Transverse colon (tissue), 4 donors: Measurements from ENCODE around the gene WWOX. TPM values are rescaled to one million over a fixed set of nuclear protein-coding genes. Genes with fewer than 3 reads are reported as not detected.

ENCODE experiments used
- DNase-seq: peaks from one replicate; pipeline ENCODE4 v3.0.0-alpha.2; 2019
- H3K27ac ChIP-seq, 4 donors: fragments of 200-600 bp; sonication (generic); 2 replicates each; pipeline ENCODE4 v1.5.1; 2016 to 2018; ENCODE audit warnings: inconsistent platforms in 4 of 4
- H3K27me3 ChIP-seq: fragments of 200-600 bp; sonication (generic); 2 replicates; pipeline ENCODE4 v1.5.1; 2017; ENCODE audit warnings: inconsistent platforms
- H3K36me3 ChIP-seq, 4 donors: fragments of 200-600 bp; sonication (generic); 2 replicates each; pipeline ENCODE4 v1.5.1; 2017 to 2019; ENCODE audit warnings: inconsistent platforms in 4 of 4
- H3K4me1 ChIP-seq, 4 donors: fragments of 200-600 bp; sonication (generic); 2 replicates each; pipeline ENCODE4 v1.5.1; 2017 to 2020; ENCODE audit warnings: inconsistent platforms in 4 of 4
- H3K4me3 ChIP-seq, 4 donors: fragments of 200-600 bp; sonication (generic); 1 replicate in 1 of 4; 2 replicates in 3 of 4; pipeline versions ENCODE4 v1.5.1 to v1.6.1; 2017 to 2019; ENCODE audit warnings: inconsistent platforms in 4 of 4
- H3K9me3 ChIP-seq, 2 donors: fragments of 200-600 bp; sonication (generic); 2 replicates each; pipeline ENCODE4 v1.5.1; 2017 to 2019; ENCODE audit warnings: inconsistent platforms in 2 of 2
- CTCF ChIP-seq, 5 experiments: fragments of 200-600 bp in 3 of 5; fragments of 450-650 bp in 2 of 5; sonication (generic) in 3 of 5; IDR thresholded peaks; 1 replicate in 2 of 5; 2 replicates in 3 of 5; pipeline ENCODE4 v1.5.1; 2016 to 2017; ENCODE audit warnings: antibody characterized with exemption in 5 of 5, inconsistent platforms in 3 of 5, mild to moderate bottlenecking in 2 of 5, moderate library complexity in 1 of 5
- EP300 ChIP-seq: sonication (generic); formaldehyde crosslinking; IDR thresholded peaks from one replicate; pipeline ENCODE4 v1.6.1; 2017; ENCODE audit warnings: antibody characterized with exemption, low read depth
- POLR2A ChIP-seq: fragments of 450-650 bp; IDR thresholded peaks from one replicate; pipeline ENCODE4 v1.6.1; 2016; ENCODE audit warnings: antibody characterized with exemption, mild to moderate bottlenecking, moderate library complexity
- POLR2AphosphoS5 ChIP-seq, 3 donors: sonication (generic); formaldehyde crosslinking; IDR thresholded peaks; one replicate each; pipeline ENCODE4 v1.6.1; 2016; ENCODE audit warnings: antibody characterized with exemption in 3 of 3
- WGBS, 2 donors: methylation state at CpG; one replicate each; pipeline ENCODE4 v1.1.5; 2018; ENCODE audit warnings: low coverage in 1 of 2; 5-methylcytosine and 5-hydroxymethylcytosine counted together
- in situ Hi-C, 4 donors: fragments of 200-750 bp; cut with MboI; loops; one replicate each; pipeline versions ENCODE4 v1.15.0 to v1.15.1; 2017; ENCODE audit warnings: low sequenced_read_pairs in 3 of 4, low pct_ligation_motif_present in 1 of 4, low pct_unique_long_range_greater_than_20kb in 1 of 4
- intact Hi-C: fragments of 100-400 bp; cut with DNase I; formaldehyde crosslinking; loops from one replicate; pipeline ENCODE4 v1.15.1; 2023; ENCODE audit warnings: low total_unique reads
- total RNA-seq, 4 donors: library from RNA; depleted of rRNA; stranded (reverse); fragments of >200 nt; gene quantifications; one replicate each; pipeline ENCODE4 v1.1.0, GENCODE V29; 2016

The WWOX gene
- total RNA-seq, 4 donors from 2014 or later: 11.2 to 53.8 (median 24.8) TPM

GRCh38 chr16:78161023-78161729 is 61.7 kb downstream of the WWOX start:
- Histone ChIP-seq H3K27ac (no peak overlapping the region), H3K9me3 (no peaks in the 10 kb centered on the region), H3K4me3 (no peak overlapping the region), H3K36me3 (no peaks in the 10 kb centered on the region), H3K27me3 (no peaks in the 10 kb centered on the region), H3K4me1 (no peaks in the 10 kb centered on the region)
- TF ChIP-seq POLR2AphosphoS5 (IDR thresholded peaks at IDR 0.05): no peak
- TF ChIP-seq EP300: no peak
- no peak for TF ChIP-seq POLR2A
- TF ChIP-seq CTCF (IDR thresholded peaks at IDR 0.05): no peak
- DNase-seq: no peak
- intact Hi-C loops (no loop called here), in situ Hi-C loops (no loop called here)
- 94 to 100% methylated on average over 5 of the region's 5 CpGs for WGBS, 2 donors

- no peaks in the 10 kb centered on the region for H3K9me3 ChIP-seq
- no peak overlapping the region for H3K27ac ChIP-seq
- H3K4me3 ChIP-seq: no peak overlapping the region
- in situ Hi-C loops: no loop called here
- H3K36me3 ChIP-seq: no peaks in the 10 kb centered on the region
- no peaks in the 10 kb centered on the region for H3K27me3 ChIP-seq
- DNase-seq: no peak
- no peaks in the 10 kb centered on the region for H3K4me1 ChIP-seq
- intact Hi-C loops: no loop called here
- WGBS, 2 donors: 84 to 94% methylated on average over 8 to 12 of the region's 12 CpGs
- no peak for TF ChIP-seq CTCF (IDR thresholded peaks at IDR 0.05)
Measured at GRCh38 chr16:78163772-78164670, 64.6 kb downstream of the WWOX start.

GRCh38 chr16:78170494-78170933 is 71.1 kb downstream of the WWOX start:
- 70 to 72% methylated on average over 2 of the region's 2 CpGs for WGBS, 2 donors
- intact Hi-C loops: no loop called here
- Histone ChIP-seq H3K27ac (no peak overlapping the region), H3K36me3 (no peaks in the 10 kb centered on the region), H3K9me3 (no peaks in the 10 kb centered on the region), H3K4me3 (no peak overlapping the region), H3K27me3 (no peaks in the 10 kb centered on the region), H3K4me1 (peaks cover 0 to 3% (median 0%) of the 10 kb centered on the region in 4 donors)
- TF ChIP-seq CTCF (IDR thresholded peaks at IDR 0.05): no peak
- no peak for TF ChIP-seq EP300
- no peak for TF ChIP-seq POLR2A
- no peak for TF ChIP-seq POLR2AphosphoS5 (IDR thresholded peaks at IDR 0.05)
- in situ Hi-C loops: no loop called here
- DNase-seq: no peak

- TF ChIP-seq POLR2A (no peak), POLR2AphosphoS5 (IDR thresholded peaks at IDR 0.05) (no peak), CTCF (IDR thresholded peaks at IDR 0.05) (no peak), EP300 (no peak)
Measured at GRCh38 chr16:78175287-78175686, 75.8 kb downstream of the WWOX start.

More at GRCh38 chr16:78175287-78175686, 75.8 kb downstream of the WWOX start:
- in situ Hi-C loops: no loop called here
- H3K27me3 ChIP-seq: no peaks in the 10 kb centered on the region
- 89% methylated on average over 3 of the region's 3 CpGs; no CpG with 5 or more reads in 1 of the 2 donors for whole genome bisulfite sequencing, 2 donors
- H3K27ac ChIP-seq: no peak overlapping the region
- H3K4me3 ChIP-seq: no peak overlapping the region
- no peak for DNase-seq
- peaks cover 0 to 6% (median 2%) of the 10 kb centered on the region in 4 donors for H3K4me1 ChIP-seq
- no peaks in the 10 kb centered on the region for H3K36me3 ChIP-seq
- no peaks in the 10 kb centered on the region for H3K9me3 ChIP-seq
- intact Hi-C loops: no loop called here
